Gastroesophageal sphincter (tissue), 4 donors: ENCODE results near the gene ZAR1L. TPM values are rescaled to one million over a fixed set of nuclear protein-coding genes. Genes with fewer than 3 reads are reported as not detected.

Source experiments
- ATAC-seq: fragments of 150-250 bp; one replicate; pipeline ENCODE4 v1.9.1; 2016; ENCODE audit warnings: mild to moderate bottlenecking, moderate library complexity
- H3K27ac ChIP-seq, 4 donors: fragments of 200-600 bp; sonication (generic) in 3 of 4; 1 replicate in 3 of 4; 2 replicates in 1 of 4; pipeline ENCODE4 v1.5.1; 2016 to 2019
- H3K27me3 ChIP-seq: fragments of 200-600 bp; sonication (generic); one replicate; pipeline ENCODE4 v1.5.1; 2019
- H3K36me3 ChIP-seq, 2 donors: fragments of 200-600 bp; sonication (generic); one replicate each; pipeline ENCODE4 v1.5.1; 2019; ENCODE audit warnings: control low read depth in 1 of 2
- H3K4me1 ChIP-seq, 3 donors: fragments of 200-600 bp; sonication (generic); 1 replicate in 2 of 3; 2 replicates in 1 of 3; pipeline ENCODE4 v1.5.1; 2016 to 2019; ENCODE audit warnings: control low read depth in 2 of 3
- H3K4me3 ChIP-seq, 2 donors: fragments of 200-600 bp; sonication (generic); one replicate each; pipeline ENCODE4 v1.5.1; 2019; ENCODE audit warnings: mild to moderate bottlenecking in 1 of 2, moderate library complexity in 1 of 2
- H3K9me3 ChIP-seq, 3 donors: fragments of 200-600 bp; sonication (generic); one replicate each; pipeline ENCODE4 v1.5.1; 2017 to 2019; ENCODE audit warnings: control low read depth in 2 of 3
- CTCF ChIP-seq, 4 experiments: fragments of 200-600 bp in 2 of 4; fragments of 450-650 bp in 2 of 4; sonication (generic) in 1 of 4; IDR thresholded peaks; one replicate each; pipeline ENCODE4 v1.5.1; 2017 to 2019; ENCODE audit warnings: antibody characterized with exemption in 4 of 4, mild to moderate bottlenecking in 2 of 4, moderate library complexity in 2 of 4
- EP300 ChIP-seq: sonication (generic); formaldehyde crosslinking; IDR thresholded peaks from one replicate; pipeline ENCODE4 v1.6.1; 2017; ENCODE audit warnings: antibody characterized with exemption, mild to moderate bottlenecking
- POLR2A ChIP-seq, 2 donors: fragments of 450-650 bp; IDR thresholded peaks; one replicate each; pipeline ENCODE4 v1.6.1; 2017; ENCODE audit warnings: antibody characterized with exemption in 2 of 2, mild to moderate bottlenecking in 2 of 2, moderate library complexity in 1 of 2
- POLR2AphosphoS5 ChIP-seq: sonication (generic); formaldehyde crosslinking; IDR thresholded peaks from one replicate; pipeline ENCODE4 v1.6.1; 2017; ENCODE audit warnings: antibody characterized with exemption
- WGBS, 2 donors: methylation state at CpG; one replicate each; pipeline ENCODE4 v1.1.5; 2018; ENCODE audit warnings: low coverage in 1 of 2; 5-methylcytosine and 5-hydroxymethylcytosine counted together
- total RNA-seq, 4 donors: library from RNA; depleted of rRNA; stranded (reverse); fragments of >200 nt; gene quantifications; one replicate each; pipeline ENCODE4 v1.1.0, GENCODE V29; 2016

The ZAR1L gene
- total RNA-seq, 4 donors from 2014 or later = not detected

- 83 to 94% methylated on average over 2 of the region's 2 CpGs for whole genome bisulfite sequencing, 2 donors
- Histone ChIP-seq H3K36me3 (no peaks in the 10 kb centered on the region), H3K9me3 (no peaks in the 10 kb centered on the region), H3K27ac (no peak overlapping the region), H3K27me3 (no peaks in the 10 kb centered on the region), H3K4me3 (no peak overlapping the region), H3K4me1 (peaks cover 0 to 13% (median 0%) of the 10 kb centered on the region in 3 donors)
- no peak for TF ChIP-seq CTCF (IDR thresholded peaks at IDR 0.05)
- no peak for TF ChIP-seq EP300
- no peak for TF ChIP-seq POLR2AphosphoS5
- TF ChIP-seq POLR2A (IDR thresholded peaks at IDR 0.05) = no peak
- ATAC-seq = no peak
Measured at GRCh38 chr13:32317716-32318465, 2.7 kb upstream of the ZAR1L start.

GRCh38 chr13:32316501-32316900 is 1.3 kb upstream of the ZAR1L start:
- no peak for TF ChIP-seq POLR2A (IDR thresholded peaks at IDR 0.05)
- no peak for TF ChIP-seq POLR2AphosphoS5
- no peak for TF ChIP-seq CTCF (IDR thresholded peaks at IDR 0.05)
- no peak for TF ChIP-seq EP300
- no peak overlapping the region for H3K4me3 ChIP-seq
- no peak for ATAC-seq
- H3K27me3 ChIP-seq = no peaks in the 10 kb centered on the region
- 67 to 70% methylated on average over 6 of the region's 6 CpGs for WGBS, 2 donors
- H3K9me3 ChIP-seq = no peaks in the 10 kb centered on the region
- H3K4me1 ChIP-seq = peaks cover 0 to 13% (median 0%) of the 10 kb centered on the region in 3 donors
- H3K36me3 ChIP-seq = no peaks in the 10 kb centered on the region
- H3K27ac ChIP-seq = peak overlapping the region in 2 of 4 donors; percentile 93

GRCh38 chr13:32316028-32316339 is 821 bp upstream of the ZAR1L start:
- Histone ChIP-seq H3K27me3 (no peaks in the 10 kb centered on the region), H3K4me3 (peak overlapping the region; percentile 64 to 72), H3K36me3 (no peaks in the 10 kb centered on the region), H3K27ac (peak overlapping the region in 3 of 4 donors; percentile 92 to 93 (median 93)), H3K9me3 (no peaks in the 10 kb centered on the region), H3K4me1 (peaks cover 0 to 13% (median 0%) of the 10 kb centered on the region in 3 donors)
- no peak for TF ChIP-seq POLR2A (IDR thresholded peaks at IDR 0.05)
- WGBS, 2 donors = 0 to 3% methylated on average over 4 to 6 of the region's 13 CpGs
- ATAC-seq = no peak

GRCh38 chr13:32314271-32315237 is 609 bp downstream of the ZAR1L start:
- Histone ChIP-seq H3K36me3 (no peaks in the 10 kb centered on the region), H3K9me3 (no peaks in the 10 kb centered on the region), H3K4me3 (peak overlapping the region; percentile 64 to 72), H3K27me3 (no peaks in the 10 kb centered on the region), H3K4me1 (peaks cover 0 to 20% (median 0%) of the 10 kb centered on the region in 3 donors), H3K27ac (peak overlapping the region; percentile 84 to 93 (median 92))
- TF ChIP-seq POLR2A (IDR thresholded peaks at IDR 0.05) = no peak
- TF ChIP-seq POLR2AphosphoS5 = no peak
- no peak for TF ChIP-seq EP300
- no peak for TF ChIP-seq CTCF (IDR thresholded peaks at IDR 0.05)
- peak; percentile 52 for ATAC-seq
- WGBS, 2 donors = 72 to 73% methylated on average over 10 to 19 of the region's 32 CpGs

- 81 to 86% methylated on average over 4 to 7 of the region's 36 CpGs for WGBS, 2 donors
- no peak for ATAC-seq
- Histone ChIP-seq H3K4me1 (peaks cover 0 to 25% (median 0%) of the 10 kb centered on the region in 3 donors), H3K9me3 (no peaks in the 10 kb centered on the region), H3K27ac (no peak overlapping the region), H3K4me3 (no peak overlapping the region), H3K36me3 (no peaks in the 10 kb centered on the region), H3K27me3 (no peaks in the 10 kb centered on the region)
- TF ChIP-seq CTCF (IDR thresholded peaks at IDR 0.05) = no peak
- TF ChIP-seq POLR2AphosphoS5 = no peak
- TF ChIP-seq EP300 = no peak
- TF ChIP-seq POLR2A (IDR thresholded peaks at IDR 0.05) = no peak
Measured at GRCh38 chr13:32311188-32311897, 3.8 kb downstream of the ZAR1L start.
